Fibroblast of mammary gland (primary cell): Measurements from ENCODE around the gene ITGA11.

Experiments
- DNase-seq: peaks from one replicate; pipeline ENCODE4 v3.0.0-alpha.2; 2010; ENCODE audit warnings: low read depth
- H3K4me3 ChIP-seq: 2 replicates; pipeline ENCODE4 v1.5.1; 2011; ENCODE audit warnings: low read depth, mild to moderate bottlenecking, low read length, moderate library complexity; ENCODE audit not compliant: control insufficient read depth
- TF ChIP-seq, protein P1 (sequence below): conservative IDR thresholded peaks from 2 replicates; pipeline ENCODE4 v1.5.1; 2011; ENCODE audit warnings: low read depth, low read length, inconsistent platforms; ENCODE audit not compliant: control insufficient read depth, insufficient read depth

The ITGA11 gene

DNA sequence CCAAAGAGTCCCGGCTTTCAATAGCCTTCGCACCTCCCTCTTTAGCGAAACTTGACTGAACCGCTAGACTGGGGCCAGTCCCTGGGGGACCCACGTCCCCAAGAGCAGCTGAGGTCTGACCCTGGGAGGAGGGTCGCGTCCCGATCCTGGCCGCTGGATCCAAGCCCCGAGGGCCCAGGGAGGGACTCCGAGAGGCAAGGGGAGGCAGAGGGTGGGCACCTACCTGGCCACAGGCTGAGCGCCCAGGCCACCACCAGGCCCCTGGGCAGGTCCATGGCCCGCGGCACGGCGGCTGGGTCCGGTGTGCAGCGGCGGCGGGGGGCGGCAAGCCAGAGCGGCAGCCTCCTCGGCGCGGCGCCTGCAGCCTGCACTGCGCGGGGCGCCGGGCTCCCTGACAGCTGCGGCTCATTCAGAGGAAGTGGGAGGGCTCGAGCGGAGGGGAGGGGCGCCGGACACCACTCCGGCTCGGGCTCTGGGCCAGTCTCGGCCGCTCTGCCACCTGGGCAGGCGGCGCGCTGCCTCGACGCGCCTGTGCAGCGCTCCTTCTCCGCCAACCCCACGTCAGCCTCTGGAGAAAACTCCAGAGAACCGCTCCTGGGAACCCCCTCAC is at the start of gene ITGA11:
TSS of gene ITGA11 (minus strand) at position 372 of the 610 bp plus-strand sequence. CDS start at position 275, 97 bp downstream.
- TF ChIP-seq, protein P1, sequence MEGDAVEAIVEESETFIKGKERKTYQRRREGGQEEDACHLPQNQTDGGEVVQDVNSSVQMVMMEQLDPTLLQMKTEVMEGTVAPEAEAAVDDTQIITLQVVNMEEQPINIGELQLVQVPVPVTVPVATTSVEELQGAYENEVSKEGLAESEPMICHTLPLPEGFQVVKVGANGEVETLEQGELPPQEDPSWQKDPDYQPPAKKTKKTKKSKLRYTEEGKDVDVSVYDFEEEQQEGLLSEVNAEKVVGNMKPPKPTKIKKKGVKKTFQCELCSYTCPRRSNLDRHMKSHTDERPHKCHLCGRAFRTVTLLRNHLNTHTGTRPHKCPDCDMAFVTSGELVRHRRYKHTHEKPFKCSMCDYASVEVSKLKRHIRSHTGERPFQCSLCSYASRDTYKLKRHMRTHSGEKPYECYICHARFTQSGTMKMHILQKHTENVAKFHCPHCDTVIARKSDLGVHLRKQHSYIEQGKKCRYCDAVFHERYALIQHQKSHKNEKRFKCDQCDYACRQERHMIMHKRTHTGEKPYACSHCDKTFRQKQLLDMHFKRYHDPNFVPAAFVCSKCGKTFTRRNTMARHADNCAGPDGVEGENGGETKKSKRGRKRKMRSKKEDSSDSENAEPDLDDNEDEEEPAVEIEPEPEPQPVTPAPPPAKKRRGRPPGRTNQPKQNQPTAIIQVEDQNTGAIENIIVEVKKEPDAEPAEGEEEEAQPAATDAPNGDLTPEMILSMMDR, result no peak
- H3K4me3 ChIP-seq, result peak within 1 kb of the TSS; percentile 35
- DNase-seq, result no peak

GRCh38 chr15:68481321-68481720 is 49.4 kb upstream of the ITGA11 start:
- TF ChIP-seq, protein P1, result no peak
- no peak for DNase-seq
- no peak overlapping the region for H3K4me3 ChIP-seq

GRCh38 chr15:68480296-68480695 is 48.3 kb upstream of the ITGA11 start:
- H3K4me3 ChIP-seq, result no peak overlapping the region
- no peak for DNase-seq
- TF ChIP-seq, protein P1, result no peak

GRCh38 chr15:68479870-68480269 is 47.9 kb upstream of the ITGA11 start:
- no peak for DNase-seq
- H3K4me3 ChIP-seq, result no peak overlapping the region
- TF ChIP-seq, protein P1, result no peak

GRCh38 chr15:68479406-68479805 is 47.4 kb upstream of the ITGA11 start:
- H3K4me3 ChIP-seq, result no peak overlapping the region
- TF ChIP-seq, protein P1, result no peak
- peak; percentile 28 for DNase-seq

- TF ChIP-seq, protein P1, result no peak
- no peak for DNase-seq
Measured at GRCh38 chr15:68478853-68479252, 46.9 kb upstream of the ITGA11 start.

More at GRCh38 chr15:68478853-68479252, 46.9 kb upstream of the ITGA11 start:
- H3K4me3 ChIP-seq, result no peak overlapping the region
